GM12891 (cell line): ENCODE results near the gene PRKAR1A.

Experiments
- POLR2A ChIP-seq: IDR thresholded peaks from 2 replicates; pipeline ENCODE4 v1.6.1; 2011; ENCODE audit warnings: low read depth, low read length, control low read depth
- POLR2AphosphoS5 ChIP-seq: IDR thresholded peaks from 2 replicates; pipeline ENCODE4 v1.6.1; 2011; ENCODE audit warnings: low read depth, low read length, control low read depth
- POU2F2 ChIP-seq: IDR thresholded peaks from 2 replicates; pipeline ENCODE4 v1.6.1; 2011; ENCODE audit warnings: low read depth, mild to moderate bottlenecking, control low read depth, low read length, moderate library complexity
- SPI1 ChIP-seq: IDR thresholded peaks from 2 replicates; pipeline ENCODE4 v1.6.1; 2011; ENCODE audit warnings: low read depth, low read length, control low read depth
- TAF1 ChIP-seq: IDR thresholded peaks from 2 replicates; pipeline ENCODE4 v1.6.1; 2011; ENCODE audit warnings: low read depth, low read length, control low read depth

DNA sequence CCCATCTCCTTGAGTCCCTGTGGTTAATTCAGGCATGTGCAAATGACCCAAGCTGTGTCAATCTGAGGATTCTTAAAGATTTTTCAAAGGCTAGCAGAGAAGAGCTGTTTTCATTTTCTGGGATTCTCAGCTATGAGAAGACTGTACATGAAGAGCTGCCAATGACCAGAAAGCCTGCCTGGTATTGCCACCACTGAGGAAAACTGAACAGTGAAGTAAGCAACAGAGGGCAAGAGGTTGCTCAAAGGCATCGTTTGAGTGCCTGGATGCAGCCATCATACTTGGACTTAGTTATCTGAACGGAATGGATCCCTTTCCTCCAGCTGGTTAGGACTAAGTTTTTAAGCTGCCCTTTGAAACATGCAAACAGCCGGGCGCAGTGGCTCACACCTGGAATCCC, 50.5 kb downstream of the PRKAR1A start:
- TF ChIP-seq POLR2A (no peak), POU2F2 (no peak), POLR2AphosphoS5 (no peak), TAF1 (no peak), SPI1 (no peak)
